ENCODE measurements around the gene KRTAP25-1.

KRTAP25-1 gene, protein sequence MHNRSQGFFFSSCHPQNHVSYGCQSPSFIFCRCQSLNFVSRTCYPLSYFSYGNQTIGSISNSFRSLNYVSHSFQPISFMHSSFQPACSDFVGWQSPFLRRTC

DNA sequence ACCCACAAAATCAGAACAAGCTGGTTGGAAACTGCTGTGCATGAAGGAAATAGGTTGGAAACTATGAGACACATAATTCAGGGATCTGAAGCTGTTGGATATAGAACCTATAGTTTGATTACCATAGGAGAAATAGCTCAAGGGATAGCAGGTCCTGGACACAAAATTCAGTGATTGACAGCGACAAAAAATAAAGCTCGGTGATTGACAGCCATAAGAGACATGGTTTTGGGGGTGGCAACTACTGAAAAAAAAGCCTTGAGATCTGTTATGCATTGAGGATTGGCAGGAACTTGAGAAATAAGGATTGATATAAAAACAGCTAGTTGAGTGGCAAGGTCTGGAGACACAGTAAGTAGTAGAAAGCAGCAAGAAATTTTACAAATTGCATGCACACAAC is at the start of gene KRTAP25-1:
Gene KRTAP25-1 (minus strand): TSS at position 300 of the 400 bp plus-strand sequence. CDS start 24 bp downstream, at position 276.
- DNase-seq (ENCODE audit: low spot score): no peak

DNA sequence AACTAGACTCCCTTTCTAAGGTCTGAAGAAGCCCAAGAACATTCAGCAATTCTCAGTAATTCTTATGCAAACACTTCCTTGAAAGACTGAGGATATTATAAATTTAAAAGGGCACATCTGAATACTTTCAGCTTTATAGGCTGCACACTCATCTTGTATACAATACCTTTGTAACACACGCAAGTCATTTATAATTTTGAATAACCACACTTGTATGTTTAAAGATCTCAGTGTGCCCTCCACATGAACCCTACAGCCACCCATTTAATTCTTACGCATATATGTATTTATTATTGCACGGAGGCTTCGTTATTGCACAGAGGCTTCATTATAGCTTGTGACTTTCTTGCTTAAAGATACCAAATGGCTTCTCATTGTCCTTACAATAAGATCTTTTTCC is 49.4 kb upstream of the KRTAP25-1 start:
- no peak for DNase-seq (ENCODE audit: low spot score)

DNA sequence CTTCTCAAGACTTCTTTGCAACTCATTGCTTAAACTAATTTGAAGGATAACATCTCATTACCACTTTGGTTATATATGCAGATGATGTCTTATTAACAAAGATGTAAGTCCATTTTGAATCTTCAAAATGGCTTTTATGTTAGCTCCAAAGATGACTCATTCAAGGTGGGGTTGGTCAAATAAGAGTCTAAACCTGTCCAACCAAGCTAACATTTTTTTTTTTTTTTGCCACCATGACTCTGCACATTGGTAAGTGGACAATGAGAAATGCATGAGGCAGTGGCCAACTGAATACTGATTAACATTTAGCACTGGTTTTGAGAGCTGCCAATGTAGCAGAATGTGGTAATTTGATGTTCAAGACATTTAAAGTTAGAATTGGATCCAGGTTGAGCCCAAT is 48.5 kb upstream of the KRTAP25-1 start:
- DNase-seq (ENCODE audit: low spot score): no peak

DNA sequence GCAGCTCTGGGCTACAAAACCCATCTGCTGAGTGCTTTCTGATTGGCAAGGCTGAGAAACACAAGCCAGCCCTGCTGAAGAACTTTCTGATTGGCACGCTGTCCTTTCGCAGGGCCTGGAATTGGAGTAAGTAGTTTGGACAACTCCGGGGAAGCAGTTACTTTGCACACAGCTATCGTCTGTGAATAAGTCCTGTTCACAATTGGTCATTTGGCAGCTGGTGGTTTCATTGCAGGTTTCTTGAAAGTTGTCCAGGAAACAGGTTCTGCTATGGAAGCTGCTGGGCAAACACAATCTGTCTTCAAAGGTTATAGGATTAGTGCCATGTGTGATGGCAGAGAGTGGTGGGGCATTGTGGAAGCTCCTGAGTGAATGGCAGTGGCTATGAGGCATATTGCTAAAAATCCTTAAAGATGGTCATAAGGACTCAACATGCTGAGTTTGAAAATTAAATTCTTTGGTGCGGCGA is 48.0 kb upstream of the KRTAP25-1 start, which contains the start of gene KRTAP27-1:
Gene KRTAP27-1 (minus strand): TSS at position 419 of the 469 bp plus-strand sequence. CDS start 26 bp downstream, at position 393.
- no peak for DNase-seq (ENCODE audit: low spot score)

DNA sequence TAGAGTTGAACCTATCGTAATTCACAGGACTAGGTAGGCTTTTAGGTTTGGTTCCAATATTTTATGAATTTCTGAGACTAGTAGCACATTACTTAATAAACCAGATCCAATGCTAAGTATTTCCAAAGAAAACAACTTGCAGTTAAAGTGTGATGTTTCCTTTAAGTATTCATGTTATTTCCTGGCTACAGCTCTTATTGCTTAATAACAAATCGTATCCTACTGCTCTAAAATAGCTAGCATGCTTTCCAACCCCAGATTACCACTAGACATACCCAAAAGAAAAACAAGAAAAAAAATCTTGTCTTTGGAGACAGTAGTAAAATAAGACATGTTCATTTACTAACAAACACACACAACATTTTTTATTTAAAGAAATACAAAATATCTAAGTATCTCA is 47.3 kb upstream of the KRTAP25-1 start:
- no peak for DNase-seq (ENCODE audit: low spot score)

DNA sequence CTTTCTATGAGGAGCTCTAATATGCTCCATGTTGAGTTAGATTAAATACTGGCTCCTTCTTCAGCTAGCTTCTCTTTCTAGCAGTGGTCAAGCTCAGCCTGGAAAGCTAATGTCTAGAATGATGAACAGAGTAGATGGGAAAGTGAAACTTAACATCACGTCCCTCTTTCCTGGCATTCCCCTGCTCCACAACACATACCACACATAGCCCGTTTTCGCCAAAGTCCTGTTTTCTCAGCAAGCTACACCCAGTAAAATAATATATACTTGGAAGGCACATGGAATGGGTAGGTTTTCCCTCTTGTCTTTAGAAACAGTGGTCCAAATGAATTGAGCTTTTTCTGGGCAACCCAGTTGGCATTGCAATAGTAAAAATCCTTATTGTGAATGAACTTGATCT is 44.4 kb upstream of the KRTAP25-1 start:
- no peak for DNase-seq (ENCODE audit: low spot score)

DNA sequence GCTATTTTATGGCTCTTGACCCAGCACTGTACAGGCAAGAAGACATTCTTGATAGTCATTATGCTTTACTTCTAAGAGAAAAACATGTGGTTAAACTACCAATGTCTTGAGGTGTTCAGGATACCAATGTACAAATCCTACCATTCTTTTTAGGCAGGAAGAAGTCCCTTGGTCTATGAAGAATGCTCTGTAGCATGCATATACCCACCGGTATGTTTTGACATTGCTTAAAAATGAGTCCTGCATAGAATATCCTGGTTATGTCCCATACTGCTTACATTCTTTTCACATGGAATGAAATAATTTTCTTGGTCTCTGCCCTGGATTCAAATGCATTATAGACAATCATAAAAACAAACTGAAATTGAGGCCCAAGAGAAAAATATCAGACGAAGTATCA is 43.4 kb upstream of the KRTAP25-1 start:
- DNase-seq (ENCODE audit: low spot score): no peak

DNA sequence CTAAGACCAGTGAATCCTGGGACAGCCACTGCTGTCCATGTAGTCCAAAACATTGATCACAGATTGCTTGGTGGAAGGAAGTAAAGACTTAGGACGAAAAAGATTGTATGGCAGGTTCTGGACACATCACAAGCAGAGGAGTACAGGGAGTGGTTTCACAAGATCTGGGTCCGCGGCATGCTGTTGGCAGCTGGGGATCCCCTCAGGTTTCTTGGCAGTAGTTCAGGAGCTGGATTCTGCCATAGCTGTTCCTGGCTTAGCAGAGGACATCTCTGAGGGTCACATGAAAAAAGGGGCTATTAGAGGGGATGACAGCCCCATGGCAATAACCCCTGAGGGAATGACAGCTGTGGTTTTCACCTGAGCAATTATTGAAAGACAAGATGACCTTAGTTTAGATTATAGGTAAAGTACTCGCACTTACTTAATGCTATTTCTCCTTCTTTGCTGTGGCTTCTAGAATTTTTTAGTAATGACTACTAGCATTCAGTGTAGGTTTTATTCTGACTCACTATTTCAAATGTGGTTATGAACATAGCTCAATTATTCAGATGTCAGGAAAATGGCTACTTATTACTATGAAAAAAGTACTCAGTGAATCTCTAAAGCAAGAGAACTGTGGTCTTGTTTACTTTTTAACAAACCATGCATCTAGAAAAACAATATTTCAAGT is 40.0 kb upstream of the KRTAP25-1 start:
- DNase-seq (ENCODE audit: low spot score): no peak

DNA sequence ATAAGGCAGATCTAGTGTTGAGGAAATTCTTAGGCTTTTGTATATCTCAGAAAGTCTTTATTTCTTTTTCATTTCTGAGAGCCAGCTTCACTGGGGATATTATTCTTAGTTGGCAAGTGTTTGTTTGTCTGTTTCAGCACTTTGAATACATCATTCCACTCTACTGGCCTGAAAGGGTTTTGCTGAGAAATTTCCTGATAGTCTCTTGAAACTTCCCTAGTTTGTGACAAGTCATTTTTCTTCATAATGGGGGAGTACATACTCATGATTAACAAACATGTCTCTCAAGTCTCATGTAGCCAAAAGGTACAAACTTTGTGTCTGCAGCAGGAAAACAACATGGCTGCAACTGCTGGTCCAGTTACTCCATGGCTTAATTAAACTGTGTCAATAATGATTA is 37.1 kb upstream of the KRTAP25-1 start:
- no peak for DNase-seq (ENCODE audit: low spot score)

DNA sequence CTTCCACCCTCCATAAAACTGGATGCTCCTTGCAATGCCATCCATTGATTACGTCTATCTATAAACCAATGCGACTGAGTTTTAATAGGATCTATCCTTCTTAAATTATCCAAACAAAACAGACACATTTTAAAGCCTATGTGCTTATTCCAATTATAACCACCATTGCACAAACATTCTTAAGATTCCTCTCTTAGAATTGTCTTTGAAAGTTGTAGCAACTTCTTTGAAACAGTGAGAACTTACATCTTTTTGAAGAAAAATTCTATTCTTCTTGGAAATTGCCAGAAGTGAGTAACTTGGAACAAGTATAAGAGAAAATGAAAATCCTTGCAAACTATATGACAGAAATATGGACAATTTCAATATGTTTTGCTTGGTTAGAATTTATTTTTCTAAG is 30.9 kb upstream of the KRTAP25-1 start, which contains the start of gene KRTAP26-1:
Gene KRTAP26-1 (minus strand): TSS at position 101 of the 400 bp plus-strand sequence. CDS start 280 bp downstream, outside the sequence.
- DNase-seq (ENCODE audit: low spot score): no peak

DNA sequence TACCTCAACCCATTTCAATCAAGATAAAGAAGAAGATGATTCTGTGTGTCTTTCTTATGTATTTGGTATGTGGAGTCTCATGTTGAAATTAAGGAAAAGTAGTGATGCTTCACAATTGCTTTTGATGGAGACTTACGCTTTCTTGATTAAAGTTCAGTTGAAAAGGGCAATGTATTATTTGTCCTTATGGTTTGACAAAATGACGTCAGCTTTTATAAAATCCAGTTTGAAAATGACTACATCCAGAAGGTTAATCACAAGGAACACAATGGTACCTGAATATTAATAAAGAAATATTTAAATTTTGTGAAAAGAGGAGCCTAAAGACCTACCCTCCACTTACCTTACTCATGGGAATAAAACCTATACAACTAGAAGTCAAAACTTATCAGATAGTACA is 26.4 kb upstream of the KRTAP25-1 start:
- DNase-seq (ENCODE audit: low spot score): no peak

DNA sequence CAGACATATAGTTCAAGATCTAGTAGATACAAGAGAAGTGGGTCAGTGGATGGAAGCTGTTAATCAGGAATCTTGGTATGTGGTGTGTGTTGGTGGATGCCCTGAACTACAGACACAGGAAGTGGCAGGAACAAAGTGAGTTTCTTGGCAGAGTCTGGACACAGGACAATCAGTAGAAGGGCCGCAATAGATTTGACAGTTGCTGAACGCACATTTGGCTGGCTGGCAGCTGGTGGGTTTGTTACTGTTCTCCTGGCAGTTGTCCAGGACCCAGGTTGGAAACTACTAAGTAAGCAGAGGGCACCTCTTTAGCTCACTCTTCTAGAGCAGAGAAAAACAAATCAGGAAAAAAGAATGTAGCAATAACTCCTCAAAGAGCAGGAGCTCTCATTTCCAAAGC is 17.6 kb upstream of the KRTAP25-1 start:
- no peak for DNase-seq (ENCODE audit: low spot score)

DNA sequence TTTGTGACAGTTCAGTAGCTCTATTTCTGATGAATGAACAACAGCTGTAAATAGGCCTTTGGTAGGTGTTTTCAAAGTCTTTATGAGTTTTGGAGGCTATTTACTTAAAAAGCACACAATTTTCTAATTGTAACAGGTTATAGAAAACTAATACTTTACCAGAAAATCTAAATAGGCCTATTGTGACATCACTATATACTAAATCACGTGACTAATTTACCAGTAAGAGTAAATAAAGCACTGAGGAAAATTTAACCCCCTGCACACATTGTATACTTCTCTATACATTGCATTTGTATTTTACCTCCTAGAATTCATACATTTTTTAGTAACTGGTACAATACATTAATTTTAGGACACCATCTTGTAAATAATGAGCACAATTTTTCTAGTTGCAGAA is 15.8 kb upstream of the KRTAP25-1 start:
- DNase-seq (ENCODE audit: low spot score): no peak

DNA sequence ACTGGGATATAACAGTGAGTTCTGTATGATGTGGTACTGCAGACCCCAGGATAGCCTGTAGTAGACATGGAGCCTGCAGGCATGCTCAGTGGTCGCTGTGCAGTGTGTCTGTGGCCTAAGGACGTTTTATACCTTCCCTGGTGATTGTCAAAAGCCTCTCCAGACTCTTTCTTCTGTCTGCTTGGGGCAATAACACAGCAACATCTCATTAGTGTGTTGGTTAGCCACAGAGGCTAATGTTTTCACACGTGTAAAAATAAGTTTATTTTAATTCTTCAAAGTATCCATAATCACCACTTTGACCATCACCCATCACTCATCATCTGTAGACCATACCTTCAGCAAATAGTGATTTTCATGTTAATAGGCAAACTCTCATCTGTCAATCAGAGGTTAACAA is 6.5 kb downstream of the KRTAP25-1 start, which contains the start of gene KRTAP24-1:
Gene KRTAP24-1 (minus strand): TSS at position 101 of the 400 bp plus-strand sequence. CDS start 18 bp downstream, at position 83.
- DNase-seq (ENCODE audit: low spot score): no peak

DNA sequence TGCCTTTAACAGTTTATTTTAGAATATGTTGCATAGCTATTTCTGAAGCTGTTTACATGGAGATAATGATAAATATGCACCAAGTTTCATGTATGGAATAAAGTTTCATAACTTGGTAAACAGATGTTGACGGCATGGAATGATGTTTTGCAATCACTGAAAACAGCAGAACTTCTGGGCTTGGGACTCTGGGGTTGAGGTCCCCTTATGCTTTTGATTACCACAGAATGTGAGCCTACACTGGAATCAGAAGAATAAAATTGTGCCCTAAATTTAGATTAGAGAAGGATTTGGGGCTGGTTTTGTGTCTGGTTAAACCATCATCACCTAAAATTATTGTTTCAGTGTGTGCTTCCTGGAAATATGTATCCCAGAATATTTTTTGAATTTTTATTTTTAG is 17.7 kb downstream of the KRTAP25-1 start:
- DNase-seq (ENCODE audit: low spot score): no peak

DNA sequence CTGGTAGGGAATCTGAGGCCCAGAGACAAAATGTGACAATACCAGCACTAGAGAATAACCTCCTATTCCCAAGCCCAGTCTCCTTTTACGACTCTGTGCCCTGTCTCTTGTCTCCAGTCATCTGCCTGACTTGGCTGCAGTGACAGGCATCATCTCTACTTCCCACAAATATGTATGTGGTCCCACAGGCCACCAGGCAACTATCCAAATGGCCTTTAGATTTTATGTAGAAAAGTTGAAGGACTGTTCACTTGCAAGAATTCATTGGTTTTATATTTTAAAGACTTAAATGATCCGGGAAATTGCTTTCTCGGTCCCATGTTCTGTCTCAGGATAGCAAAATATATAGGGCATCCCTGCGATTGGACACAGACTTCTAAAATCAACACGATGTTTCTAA is 18.2 kb downstream of the KRTAP25-1 start:
- no peak for DNase-seq (ENCODE audit: low spot score)

DNA sequence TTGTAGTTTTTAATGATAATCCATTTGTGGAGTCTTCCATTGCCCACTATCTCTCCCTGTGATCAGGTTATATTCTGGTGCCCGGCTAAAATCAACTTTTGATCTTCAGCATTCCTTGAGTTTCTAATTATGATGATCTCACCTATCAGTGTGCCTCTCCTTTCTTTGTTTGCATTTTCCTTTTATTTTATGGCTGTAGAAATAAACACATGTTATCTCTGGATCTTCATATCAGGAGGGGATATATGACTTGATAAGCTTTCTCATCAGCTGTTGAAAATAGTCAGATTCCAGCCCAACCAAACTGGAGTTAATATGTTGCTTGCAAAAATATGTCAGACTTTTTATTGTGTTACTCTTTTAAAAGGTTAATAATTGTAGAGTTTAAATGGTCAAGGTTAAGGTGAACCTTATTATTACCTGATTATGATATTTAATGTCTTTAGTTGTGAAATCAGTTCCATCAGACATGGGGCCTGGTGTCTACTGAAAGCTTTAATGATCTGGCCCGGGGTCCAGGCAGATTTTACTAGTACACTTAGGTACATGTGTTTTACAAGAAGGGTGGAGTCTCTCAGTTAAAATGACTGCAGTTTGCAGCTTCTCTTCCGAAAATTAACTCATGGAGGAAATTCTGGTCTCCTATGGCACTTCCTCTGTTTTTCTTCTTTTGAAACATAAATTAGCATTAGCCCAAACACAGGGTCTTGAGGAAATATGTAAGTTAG is 19.3 kb downstream of the KRTAP25-1 start:
- no peak for DNase-seq (ENCODE audit: low spot score)

DNA sequence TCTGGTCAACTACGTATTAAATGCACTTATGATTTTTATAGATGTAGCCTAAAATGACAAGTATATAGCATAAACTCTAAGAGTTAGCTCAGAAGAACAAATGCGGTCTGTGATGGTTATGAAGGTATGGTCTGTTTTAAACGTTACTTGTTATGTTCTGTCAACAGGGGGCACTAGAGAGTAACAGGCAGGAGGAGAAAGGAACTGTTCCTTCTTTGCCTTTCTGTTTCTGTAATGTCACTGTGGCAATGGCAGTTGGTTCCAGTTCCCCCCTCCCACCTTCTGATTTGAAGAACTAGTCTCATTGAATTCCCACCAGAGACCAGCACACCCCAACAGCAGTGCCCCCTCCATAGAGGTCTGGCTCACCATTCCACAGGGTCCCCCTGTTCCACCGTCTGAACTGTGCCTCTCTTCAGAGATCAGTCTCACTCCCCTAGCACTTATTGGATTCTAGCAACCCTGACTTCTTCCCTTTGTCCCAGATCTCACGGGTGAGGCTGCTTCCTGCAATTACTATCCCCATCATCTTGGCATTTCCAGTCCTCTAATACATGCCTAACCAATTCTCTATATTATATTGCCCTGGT is 20.6 kb downstream of the KRTAP25-1 start:
- no peak for DNase-seq (ENCODE audit: low spot score)

DNA sequence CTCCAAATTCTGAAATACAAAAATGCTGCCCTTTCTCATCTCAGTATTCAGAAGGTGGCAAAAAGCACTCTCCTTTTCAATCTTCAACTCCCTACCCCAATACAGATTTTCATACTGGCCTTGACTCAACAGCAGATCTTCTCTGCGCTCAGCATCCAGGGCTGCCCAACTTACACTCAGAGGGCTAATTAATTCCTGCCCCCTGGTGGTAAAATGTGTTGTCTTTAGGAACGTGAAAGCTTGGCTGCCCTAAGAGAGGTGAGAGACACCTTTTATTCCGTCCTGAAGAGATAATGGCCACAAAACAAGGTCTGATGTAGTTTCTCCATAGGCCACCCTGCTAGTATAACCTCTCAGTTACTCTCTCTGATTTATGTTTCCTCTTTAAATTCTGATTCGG is 31.5 kb downstream of the KRTAP25-1 start:
- DNase-seq (ENCODE audit: low spot score): peak; percentile 56

DNA sequence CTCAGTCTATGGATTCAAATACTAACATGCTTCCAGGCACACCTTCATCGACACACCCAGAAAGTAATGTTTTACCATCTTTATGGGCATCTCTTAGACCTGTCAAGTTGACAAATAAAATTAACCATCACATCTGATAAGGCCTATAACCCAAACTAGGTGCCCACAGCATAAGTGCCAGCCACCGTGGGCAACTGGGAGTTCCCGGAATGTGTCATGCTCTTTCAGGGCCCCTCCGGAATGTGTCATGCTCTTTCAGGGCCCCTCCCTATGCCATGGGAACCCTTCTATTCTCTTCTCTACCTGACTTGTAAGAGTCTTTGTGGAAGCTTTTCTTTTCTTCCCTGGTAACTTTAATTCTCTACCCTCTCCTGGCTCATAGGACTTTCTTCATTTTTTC is 33.2 kb downstream of the KRTAP25-1 start:
- DNase-seq (ENCODE audit: low spot score): no peak

DNA sequence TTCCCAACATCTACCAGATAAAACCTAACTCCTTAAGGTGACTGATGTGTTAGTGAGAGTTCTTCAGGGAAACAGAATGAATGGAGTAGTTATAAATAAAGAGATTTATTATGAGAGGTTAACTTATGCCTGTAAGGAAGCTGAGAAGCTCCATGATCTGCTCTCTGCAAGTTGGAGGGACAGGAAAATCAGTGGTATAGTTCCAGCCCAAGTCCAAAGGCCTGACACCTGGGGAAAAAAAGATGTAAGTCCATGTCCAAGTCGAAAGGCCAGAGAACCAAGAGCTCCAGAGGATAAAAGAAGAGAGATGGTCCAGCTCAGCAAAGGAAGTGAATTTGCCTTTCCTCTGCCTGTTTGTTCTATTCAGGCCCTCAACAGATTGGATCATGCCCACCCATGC is 33.6 kb downstream of the KRTAP25-1 start:
- DNase-seq (ENCODE audit: low spot score): no peak

DNA sequence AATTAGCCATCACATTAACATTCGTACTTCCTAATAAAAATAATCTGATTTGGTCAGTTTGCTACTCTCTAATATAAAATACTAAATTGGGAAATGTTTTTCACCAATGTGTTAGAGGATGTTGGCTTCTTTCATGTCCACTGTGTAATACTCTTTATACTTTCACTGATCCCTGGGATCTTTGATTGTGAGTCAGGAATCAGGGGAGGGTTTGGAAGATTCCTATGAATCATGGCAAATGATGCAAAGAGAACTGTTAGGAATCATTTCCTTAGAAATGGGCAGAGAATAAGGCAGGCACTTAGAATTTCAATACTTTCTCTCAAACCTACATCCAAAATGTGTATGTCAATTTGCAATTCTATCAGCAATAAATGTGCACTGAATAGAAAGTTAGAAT is 37.5 kb downstream of the KRTAP25-1 start:
- DNase-seq (ENCODE audit: low spot score): no peak

DNA sequence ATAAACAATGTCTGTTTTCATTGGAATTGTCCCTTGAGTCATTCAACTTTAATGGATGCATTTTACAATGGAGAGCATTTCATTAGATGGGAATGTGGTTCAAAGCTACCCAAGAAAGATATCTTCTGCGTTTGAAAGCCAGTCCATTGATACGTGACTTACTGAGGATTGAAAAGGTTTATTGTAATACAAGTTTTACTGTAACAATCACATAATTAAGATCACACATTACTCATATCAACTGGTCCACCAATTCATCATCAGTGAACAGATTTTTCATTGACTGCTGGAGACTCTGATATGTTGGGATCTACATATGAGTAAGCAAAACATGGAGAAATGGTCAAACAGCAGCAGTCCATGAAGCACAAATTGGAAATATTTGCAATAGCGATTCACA is 39.4 kb downstream of the KRTAP25-1 start:
- DNase-seq (ENCODE audit: low spot score): peak; percentile 63
